Esophagus squamous epithelium (tissue), 5 donors: ENCODE results near the gene SLC24A4. TPM values are rescaled to one million over a fixed set of nuclear protein-coding genes. Genes with fewer than 3 reads are reported as not detected.

ENCODE experiments used
- DNase-seq: peaks from one replicate; lab custom pipeline; 2025; lab: John Stamatoyannopoulos, UW
- H3K27ac ChIP-seq, 4 donors: fragments of 200-600 bp; sonication (generic); one replicate each; pipeline ENCODE4 v1.5.1; 2016 to 2019; ENCODE audit warnings: mild to moderate bottlenecking in 1 of 4
- H3K27me3 ChIP-seq, 4 donors: fragments of 200-600 bp; sonication (generic); 1 replicate in 3 of 4; 2 replicates in 1 of 4; pipeline versions ENCODE4 v1.5.1 to v1.6.0; 2017 to 2021; ENCODE audit warnings: antibody characterized with exemption in 1 of 4
- H3K36me3 ChIP-seq, 3 donors: fragments of 200-600 bp; sonication (generic); one replicate each; pipeline ENCODE4 v1.5.1; 2016 to 2019
- H3K4me1 ChIP-seq, 3 donors: fragments of 200-600 bp; sonication (generic); one replicate each; pipeline ENCODE4 v1.5.1; 2017 to 2019
- H3K4me3 ChIP-seq, 4 donors: fragments of 200-600 bp; sonication (generic); 1 replicate in 3 of 4; 2 replicates in 1 of 4; pipeline ENCODE4 v1.5.1; 2016 to 2019; ENCODE audit warnings: mild to moderate bottlenecking in 2 of 4, moderate library complexity in 1 of 4
- H3K9me3 ChIP-seq, 3 donors: fragments of 200-600 bp; sonication (generic); one replicate each; pipeline ENCODE4 v1.5.1; 2016 to 2019
- POLR2A ChIP-seq, 4 donors: fragments of 450-650 bp; IDR thresholded peaks; one replicate each; pipeline ENCODE4 v1.6.1; 2017; ENCODE audit warnings: antibody characterized with exemption in 4 of 4, mild to moderate bottlenecking in 4 of 4, moderate library complexity in 3 of 4
- WGBS, 2 donors: methylation state at CpG; one replicate each; pipeline ENCODE4 v1.1.5; 2018; 5-methylcytosine and 5-hydroxymethylcytosine counted together
- intact Hi-C: fragments of 100-400 bp; cut with DNase I; formaldehyde crosslinking; loops from one replicate; pipeline ENCODE4 v1.15.0; 2022
- total RNA-seq, 4 donors: library from RNA; depleted of rRNA; stranded (reverse); fragments of >200 nt; gene quantifications; one replicate each; pipeline ENCODE4 v1.1.0, GENCODE V29; 2016
- TF ChIP-seq, protein P1 (sequence below), 6 experiments: fragments of 450-650 bp in 4 of 6; fragments of 200-600 bp in 2 of 6; sonication (generic) in 2 of 6; IDR thresholded peaks; one replicate each; pipeline ENCODE4 v1.5.1; 2016 to 2019; ENCODE audit warnings: antibody characterized with exemption in 6 of 6, mild to moderate bottlenecking in 4 of 6, moderate library complexity in 4 of 6
- donor health status: DM: yes; HTN: yes; CAD: no.

The SLC24A4 gene
- total RNA-seq, 4 donors from 2014 or later: 0.04 to 0.38 (median 0.20) TPM

DNA sequence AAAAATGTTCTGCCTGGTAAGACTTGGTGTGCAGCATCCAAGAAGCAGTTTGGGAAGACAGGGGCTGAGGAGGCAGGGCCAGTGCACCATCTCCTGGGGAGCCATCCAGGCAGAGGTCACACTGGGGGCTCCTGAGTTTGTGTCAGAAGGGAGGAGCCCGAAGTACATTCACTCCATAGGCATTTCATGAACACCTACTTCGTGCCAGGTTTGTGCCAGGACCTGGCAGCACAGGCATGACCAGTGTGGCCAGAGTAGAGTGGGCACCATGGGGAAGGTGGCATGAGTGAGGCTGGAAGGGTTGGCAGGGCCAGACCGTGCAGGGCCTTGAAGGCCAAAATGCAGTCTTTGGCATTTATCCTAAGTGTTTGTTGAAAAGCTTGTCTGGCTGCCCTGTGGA, 104.1 kb downstream of the SLC24A4 start:
- H3K27ac ChIP-seq: no peak overlapping the region
- 55 to 57% methylated on average over 3 of the region's 3 CpGs for WGBS, 2 donors
- TF ChIP-seq, protein P1, sequence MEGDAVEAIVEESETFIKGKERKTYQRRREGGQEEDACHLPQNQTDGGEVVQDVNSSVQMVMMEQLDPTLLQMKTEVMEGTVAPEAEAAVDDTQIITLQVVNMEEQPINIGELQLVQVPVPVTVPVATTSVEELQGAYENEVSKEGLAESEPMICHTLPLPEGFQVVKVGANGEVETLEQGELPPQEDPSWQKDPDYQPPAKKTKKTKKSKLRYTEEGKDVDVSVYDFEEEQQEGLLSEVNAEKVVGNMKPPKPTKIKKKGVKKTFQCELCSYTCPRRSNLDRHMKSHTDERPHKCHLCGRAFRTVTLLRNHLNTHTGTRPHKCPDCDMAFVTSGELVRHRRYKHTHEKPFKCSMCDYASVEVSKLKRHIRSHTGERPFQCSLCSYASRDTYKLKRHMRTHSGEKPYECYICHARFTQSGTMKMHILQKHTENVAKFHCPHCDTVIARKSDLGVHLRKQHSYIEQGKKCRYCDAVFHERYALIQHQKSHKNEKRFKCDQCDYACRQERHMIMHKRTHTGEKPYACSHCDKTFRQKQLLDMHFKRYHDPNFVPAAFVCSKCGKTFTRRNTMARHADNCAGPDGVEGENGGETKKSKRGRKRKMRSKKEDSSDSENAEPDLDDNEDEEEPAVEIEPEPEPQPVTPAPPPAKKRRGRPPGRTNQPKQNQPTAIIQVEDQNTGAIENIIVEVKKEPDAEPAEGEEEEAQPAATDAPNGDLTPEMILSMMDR (IDR thresholded peaks at IDR 0.05): no peak
- no peak for TF ChIP-seq POLR2A (IDR thresholded peaks at IDR 0.05)

GRCh38 chr14:92430686-92431085, 107.7 kb downstream of the SLC24A4 start:
- Histone ChIP-seq H3K27me3 (peaks cover 0 to 5% (median 0%) of the 10 kb centered on the region in 4 donors), H3K9me3 (no peaks in the 10 kb centered on the region), H3K36me3 (no peaks in the 10 kb centered on the region), H3K4me3 (no peak overlapping the region), H3K4me1 (no peaks in the 10 kb centered on the region), H3K27ac (no peak overlapping the region)
- intact Hi-C loops: no loop called here
- TF ChIP-seq, protein P1 (IDR thresholded peaks at IDR 0.05): no peak
- no peak for DNase-seq
- 33 to 52% methylated on average over 3 of the region's 3 CpGs for WGBS, 2 donors

More for the DNA sequence above, 104.1 kb downstream of the SLC24A4 start:
- DNase-seq: no peak
- intact Hi-C loops: no loop called here
- H3K36me3 ChIP-seq: no peaks in the 10 kb centered on the region
- H3K27me3 ChIP-seq: peaks cover 0 to 5% (median 0%) of the 10 kb centered on the region in 4 donors
- no peaks in the 10 kb centered on the region for H3K4me1 ChIP-seq
- no peak overlapping the region for H3K4me3 ChIP-seq
- H3K9me3 ChIP-seq: no peaks in the 10 kb centered on the region

DNA sequence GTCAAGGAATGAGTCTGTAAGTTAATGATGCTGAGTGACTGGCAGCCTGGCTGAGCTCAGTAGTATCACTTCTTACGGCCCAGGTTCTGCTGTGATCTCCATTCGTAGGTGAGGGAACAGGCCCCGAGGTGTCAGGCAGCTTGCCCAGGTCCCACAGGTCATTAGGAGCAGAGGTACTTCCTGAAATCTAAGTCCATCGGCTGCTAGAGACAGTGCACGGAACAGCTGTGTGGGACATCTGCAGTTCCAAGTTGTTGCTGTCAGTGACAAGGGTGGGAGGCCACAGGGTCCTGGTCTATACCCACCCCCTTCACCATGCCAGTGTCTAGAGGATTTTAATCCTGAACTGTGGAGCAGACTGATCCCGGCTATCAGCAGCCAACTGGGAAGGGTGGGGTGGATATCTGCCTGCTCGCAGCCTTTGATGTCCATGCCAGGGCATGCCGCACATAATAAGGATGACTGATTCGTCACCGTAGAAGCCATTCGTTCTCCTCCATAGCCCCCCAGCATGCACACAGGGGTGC, 108.3 kb downstream of the SLC24A4 start:
- 36 to 42% methylated on average over 8 to 9 of the region's 11 CpGs for WGBS, 2 donors
- DNase-seq: no peak
- intact Hi-C loops: no loop called here
- H3K27me3 ChIP-seq: peaks cover 0 to 5% (median 0%) of the 10 kb centered on the region in 4 donors
- H3K27ac ChIP-seq: no peak overlapping the region
- TF ChIP-seq POLR2A (IDR thresholded peaks at IDR 0.05): no peak
- TF ChIP-seq, protein P1 (IDR thresholded peaks at IDR 0.05): no peak
- no peaks in the 10 kb centered on the region for H3K9me3 ChIP-seq
- no peaks in the 10 kb centered on the region for H3K36me3 ChIP-seq
- no peak overlapping the region for H3K4me3 ChIP-seq
- H3K4me1 ChIP-seq: no peaks in the 10 kb centered on the region

DNA sequence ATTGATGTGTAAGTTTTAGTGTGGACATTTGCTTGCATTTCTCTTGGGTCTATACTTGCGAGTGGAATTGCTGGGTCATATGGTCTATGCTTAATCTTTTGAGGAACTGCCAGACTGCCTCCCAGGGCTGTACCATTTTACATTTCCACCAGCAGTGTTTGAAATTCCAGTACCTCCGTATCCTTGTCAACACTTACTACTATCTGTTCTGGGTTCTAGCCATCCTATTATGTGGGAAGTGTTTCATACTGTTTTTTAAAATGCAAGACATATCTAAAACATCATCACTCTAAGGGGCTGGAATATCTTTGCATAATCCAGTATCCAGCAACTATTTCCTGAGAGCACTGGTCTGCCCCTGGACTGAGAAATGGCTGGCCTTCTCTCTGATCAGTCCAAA, 110.4 kb downstream of the SLC24A4 start:
- no peaks in the 10 kb centered on the region for H3K36me3 ChIP-seq
- no peak overlapping the region for H3K27ac ChIP-seq
- H3K4me1 ChIP-seq: no peaks in the 10 kb centered on the region
- peaks cover 0 to 5% (median 0%) of the 10 kb centered on the region in 4 donors for H3K27me3 ChIP-seq
- no peak overlapping the region for H3K4me3 ChIP-seq
- no peaks in the 10 kb centered on the region for H3K9me3 ChIP-seq
- intact Hi-C loops: no loop called here
- no peak for DNase-seq
- WGBS, 2 donors: 87 to 88% methylated on average over 2 of the region's 2 CpGs
- TF ChIP-seq, protein P1 (IDR thresholded peaks at IDR 0.05): no peak
- no peak for TF ChIP-seq POLR2A (IDR thresholded peaks at IDR 0.05)

DNA sequence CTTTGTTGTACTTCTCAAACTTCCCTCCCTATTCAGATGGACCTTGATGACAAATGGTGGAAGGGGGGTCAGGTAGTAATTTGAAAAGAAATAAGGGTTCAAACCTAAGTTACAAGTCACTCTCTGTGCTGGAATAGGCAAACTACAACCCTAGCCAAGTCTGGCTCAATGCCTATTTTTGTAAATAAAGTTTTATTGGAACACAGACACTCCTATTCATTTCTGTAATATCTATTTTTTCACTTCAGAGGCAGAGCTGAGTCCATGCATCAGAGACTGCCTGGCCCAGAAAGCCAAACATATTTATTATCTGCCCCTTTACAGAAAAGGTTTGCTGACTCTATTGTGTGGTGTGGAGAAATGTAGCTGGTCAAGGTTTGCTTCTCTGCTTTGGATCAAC, 112.2 kb downstream of the SLC24A4 start:
- DNase-seq: no peak
- H3K9me3 ChIP-seq: no peaks in the 10 kb centered on the region
- no peaks in the 10 kb centered on the region for H3K36me3 ChIP-seq
- intact Hi-C loops: no loop called here
- H3K27me3 ChIP-seq: peaks cover 0 to 5% (median 0%) of the 10 kb centered on the region in 4 donors
- TF ChIP-seq, protein P1 (IDR thresholded peaks at IDR 0.05): no peak
- TF ChIP-seq POLR2A (IDR thresholded peaks at IDR 0.05): no peak
- H3K4me3 ChIP-seq: no peak overlapping the region
- H3K4me1 ChIP-seq: no peaks in the 10 kb centered on the region
- no peak overlapping the region for H3K27ac ChIP-seq
